ENCODE measurements around the gene SAAL1.

The SAAL1 gene

DNA sequence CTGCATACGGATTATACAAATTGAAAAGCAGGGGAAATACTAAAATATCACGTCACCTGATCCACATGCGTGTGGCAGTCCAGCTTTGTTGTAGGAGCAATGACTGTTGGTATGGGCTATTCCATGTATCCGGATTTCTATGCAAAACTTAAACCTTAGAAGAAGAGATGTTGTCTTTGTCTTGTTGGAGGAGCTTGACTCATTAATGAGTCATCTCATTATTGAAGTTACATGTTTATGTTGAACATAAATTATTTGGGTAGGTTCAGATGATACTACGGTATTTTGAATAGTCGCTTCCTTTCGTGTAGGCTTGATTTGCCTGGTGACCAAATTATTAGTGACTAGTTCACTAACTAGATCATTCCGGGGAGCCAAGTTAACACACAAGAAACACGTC lies 806 bp upstream of the SAAL1 start:
- H3K4me1 Mint-ChIP-seq: peaks cover 26% of the 10 kb centered on the region
- no peaks in the 10 kb centered on the region for H3K9me3 Mint-ChIP-seq
- DNase-seq (no peak), ATAC-seq (no peak)
- peak overlapping the region; percentile 93 for H3K4me3 Mint-ChIP-seq
- H3K27ac Mint-ChIP-seq: no peak overlapping the region
- peaks cover 11% of the 10 kb centered on the region for H3K27me3 Mint-ChIP-seq
- peaks cover 22% of the 10 kb centered on the region for H3K36me3 Mint-ChIP-seq (ENCODE audit: low read depth)

DNA sequence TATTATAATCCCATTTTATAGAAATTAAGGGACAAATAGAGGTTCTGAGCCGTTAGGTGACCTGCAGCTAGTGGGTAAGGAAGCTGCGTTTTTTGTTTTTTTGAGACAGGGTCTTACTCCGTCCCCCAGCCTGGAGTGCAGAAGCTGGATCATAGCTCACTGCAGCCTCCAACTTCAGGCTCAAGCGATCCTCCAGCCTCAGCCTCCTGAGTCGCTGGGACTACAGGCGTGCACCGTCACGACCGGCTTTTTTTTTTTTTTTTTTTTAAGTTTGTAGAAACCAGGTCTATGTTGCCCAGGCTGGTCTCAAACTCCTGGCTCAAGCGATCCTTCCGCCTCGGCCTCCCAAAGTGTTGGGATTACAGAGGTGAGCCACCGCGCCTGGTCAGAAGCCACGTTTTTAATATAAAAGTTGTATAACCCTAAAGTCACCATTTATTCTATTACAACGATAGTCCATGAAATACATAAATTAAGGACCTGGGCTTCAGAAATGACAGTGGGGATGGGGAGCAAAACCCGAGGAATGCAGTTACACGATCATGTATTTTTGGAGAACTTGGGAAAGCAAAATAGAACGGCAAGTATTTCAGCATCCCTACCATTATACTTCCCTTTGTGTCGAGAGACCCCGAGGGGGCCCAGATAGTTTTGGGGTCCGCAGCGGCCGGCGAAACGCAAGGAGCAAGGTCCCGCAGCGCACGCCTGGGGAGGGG lies 638 bp downstream of the SAAL1 start:
- Mint-ChIP-seq H3K27ac (peak overlapping the region; percentile 91), H3K4me1 (peaks cover 38% of the 10 kb centered on the region)

DNA sequence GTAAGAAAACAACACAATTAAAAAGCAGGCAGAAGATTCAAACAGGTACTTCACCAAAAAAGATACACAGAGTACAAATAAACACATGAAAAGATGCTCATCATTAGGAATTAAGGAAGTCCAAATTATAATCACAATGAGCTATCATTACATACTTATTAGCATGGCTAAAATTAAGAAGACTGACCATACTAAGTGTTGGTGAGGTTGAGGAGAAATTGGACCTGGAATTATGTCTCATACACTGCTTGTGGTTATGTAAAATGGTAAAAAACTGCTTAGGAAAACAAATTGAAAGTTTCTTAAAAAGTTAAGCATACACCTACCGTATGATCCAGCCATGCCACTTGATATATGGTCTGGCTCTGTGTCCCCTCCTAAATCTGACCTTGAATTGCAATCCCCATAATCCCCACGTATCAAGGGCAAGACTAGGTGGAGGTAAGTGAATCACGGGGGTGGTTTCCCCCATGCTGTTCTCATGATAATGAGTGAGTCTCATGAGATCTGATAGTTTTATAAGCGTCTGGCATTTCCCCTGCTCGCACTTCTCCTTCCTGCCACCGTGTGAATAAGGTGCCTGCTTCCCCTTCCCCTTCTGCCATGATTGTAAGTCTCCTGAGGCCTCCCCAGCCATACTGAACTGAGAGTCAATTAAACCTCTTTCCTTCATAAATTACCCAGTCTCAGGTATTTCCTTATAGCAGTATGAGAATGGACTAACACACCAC lies 4.8 kb downstream of the SAAL1 start:
- H3K27ac Mint-ChIP-seq: no peak overlapping the region
- ATAC-seq: no peak

More for the DNA sequence above, 638 bp downstream of the SAAL1 start:
- Mint-ChIP-seq H3K27me3 (peaks cover 8% of the 10 kb centered on the region), H3K9me3 (no peaks in the 10 kb centered on the region), H3K36me3 (ENCODE audit: low read depth) (peaks cover 33% of the 10 kb centered on the region), H3K4me3 (peak overlapping the region; percentile 93)
- no peak for ATAC-seq
- no peak for DNase-seq

DNA sequence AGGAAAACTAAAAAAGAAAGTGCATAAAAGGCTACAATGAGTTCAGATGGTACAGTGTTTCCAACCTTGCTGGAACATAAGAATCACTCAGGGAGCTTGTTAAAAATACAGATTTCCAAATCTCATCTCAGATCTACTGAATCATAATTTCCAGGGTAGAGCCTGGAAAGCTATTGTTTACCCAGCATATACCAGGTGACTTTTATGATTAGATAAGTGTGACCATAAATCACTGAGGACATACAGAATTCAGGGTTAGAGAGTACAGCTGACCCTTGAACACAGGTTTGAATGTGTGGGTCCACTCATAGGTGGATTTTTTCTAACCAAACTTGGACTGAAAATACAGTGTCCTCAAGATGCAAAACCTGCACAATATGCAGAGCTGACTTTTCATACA lies 11.9 kb downstream of the SAAL1 start:
- H3K36me3 Mint-ChIP-seq (ENCODE audit: low read depth): peaks cover 39% of the 10 kb centered on the region
- DNase-seq (no peak), ATAC-seq (no peak)
- H3K27me3 Mint-ChIP-seq: no peaks in the 10 kb centered on the region
- H3K4me3 Mint-ChIP-seq: no peak overlapping the region
- peak overlapping the region; percentile 21 for H3K27ac Mint-ChIP-seq
- no peaks in the 10 kb centered on the region for H3K9me3 Mint-ChIP-seq
- peaks cover 8% of the 10 kb centered on the region for H3K4me1 Mint-ChIP-seq

More for the DNA sequence above, 4.8 kb downstream of the SAAL1 start:
- H3K36me3 Mint-ChIP-seq (ENCODE audit: low read depth): peaks cover 34% of the 10 kb centered on the region
- no peaks in the 10 kb centered on the region for H3K27me3 Mint-ChIP-seq
- H3K4me1 Mint-ChIP-seq: peaks cover 34% of the 10 kb centered on the region
- no peak for DNase-seq
- no peaks in the 10 kb centered on the region for H3K9me3 Mint-ChIP-seq
- H3K4me3 Mint-ChIP-seq: no peak overlapping the region

DNA sequence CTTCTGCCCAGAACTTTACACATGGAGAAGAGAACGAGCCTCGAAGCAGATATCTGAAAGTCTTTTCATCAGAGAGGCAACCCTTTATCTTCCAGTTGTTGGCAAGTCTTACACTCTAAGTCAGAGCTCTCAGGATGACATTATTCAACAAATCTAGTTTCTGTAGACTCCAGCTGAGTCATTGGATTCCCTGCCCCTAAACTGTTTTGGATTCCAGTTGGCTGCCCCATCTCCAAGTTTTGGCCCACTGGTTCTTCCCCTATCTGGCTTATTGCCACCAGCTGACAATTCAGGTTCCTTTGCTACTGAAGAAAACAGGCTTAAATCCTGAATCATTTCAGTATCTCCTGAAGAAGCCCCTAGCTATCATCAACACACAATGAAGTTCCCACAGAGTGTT lies 14.2 kb downstream of the SAAL1 start:
- DNase-seq (no peak), ATAC-seq (no peak)
- Mint-ChIP-seq H3K27ac (no peak overlapping the region), H3K9me3 (no peaks in the 10 kb centered on the region), H3K4me1 (peaks cover 8% of the 10 kb centered on the region), H3K36me3 (ENCODE audit: low read depth) (peaks cover 54% of the 10 kb centered on the region), H3K4me3 (no peak overlapping the region), H3K27me3 (no peaks in the 10 kb centered on the region)

DNA sequence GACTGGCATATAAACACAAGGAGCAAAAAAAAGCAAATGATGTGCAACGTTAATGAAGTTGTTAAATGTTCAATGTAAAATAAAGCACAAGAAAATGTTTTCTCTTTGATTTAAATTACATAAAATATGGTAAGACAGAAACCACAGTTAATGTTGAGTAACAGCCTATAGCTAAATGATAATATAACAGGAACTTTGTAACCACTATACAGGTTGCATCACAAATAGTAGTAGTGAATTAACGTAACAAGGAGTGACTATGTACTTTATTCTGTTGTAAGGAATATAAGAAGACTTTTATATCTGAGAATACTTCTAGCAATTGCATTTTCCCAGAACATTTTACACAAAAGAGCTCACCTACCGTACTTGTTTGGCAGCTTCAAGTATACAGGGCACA lies 16.9 kb downstream of the SAAL1 start:
- H3K4me3 Mint-ChIP-seq: no peak overlapping the region
- H3K4me1 Mint-ChIP-seq: peaks cover 4% of the 10 kb centered on the region
- ATAC-seq (no peak), DNase-seq (no peak)
- no peaks in the 10 kb centered on the region for H3K9me3 Mint-ChIP-seq
- no peak overlapping the region for H3K27ac Mint-ChIP-seq
- H3K27me3 Mint-ChIP-seq: no peaks in the 10 kb centered on the region
- peaks cover 50% of the 10 kb centered on the region for H3K36me3 Mint-ChIP-seq (ENCODE audit: low read depth)

DNA sequence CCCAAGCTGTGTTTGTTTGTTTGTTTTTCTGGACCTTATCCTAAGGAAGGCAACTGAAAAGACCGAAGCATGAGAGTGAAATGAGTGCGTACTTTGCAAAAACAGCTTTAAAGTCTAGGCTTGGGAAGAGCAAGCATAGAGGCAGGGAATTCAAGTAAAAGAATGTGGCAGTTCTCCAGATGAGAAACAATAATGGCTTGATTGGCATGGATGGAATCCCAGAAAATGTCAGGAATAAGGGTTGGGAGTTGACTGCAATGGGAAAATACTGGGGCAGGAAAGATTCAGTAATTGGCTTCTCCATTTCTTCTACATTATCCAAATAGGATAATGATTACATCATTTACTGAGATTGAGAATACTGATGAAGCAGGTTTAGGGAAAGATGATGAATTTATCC lies 17.5 kb downstream of the SAAL1 start:
- H3K4me1 Mint-ChIP-seq: no peaks in the 10 kb centered on the region

DNA sequence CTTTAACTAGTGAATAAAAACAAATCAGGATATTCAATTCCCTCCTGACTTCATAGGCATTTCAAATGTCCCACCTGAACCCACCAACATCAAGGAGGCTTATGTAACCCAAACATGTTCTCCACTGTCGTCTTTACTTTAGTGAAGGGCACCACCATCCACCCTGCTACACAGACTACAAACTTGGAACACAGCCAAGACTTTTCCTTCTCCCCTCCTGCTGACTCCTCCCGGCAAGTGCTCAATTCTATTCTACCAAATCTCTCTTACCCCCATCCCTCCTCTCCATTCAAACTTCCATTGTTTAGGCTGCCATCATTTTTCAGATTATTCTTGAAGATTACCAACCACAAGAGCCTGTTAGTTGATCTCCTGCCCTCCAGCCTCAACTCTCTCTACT lies 24.3 kb downstream of the SAAL1 start:
- H3K4me3 Mint-ChIP-seq: no peak overlapping the region
- no peaks in the 10 kb centered on the region for H3K9me3 Mint-ChIP-seq
- H3K27ac Mint-ChIP-seq: peak overlapping the region; percentile 28
- ATAC-seq (no peak), DNase-seq (no peak)
- peaks cover 5% of the 10 kb centered on the region for H3K4me1 Mint-ChIP-seq
- peaks cover 36% of the 10 kb centered on the region for H3K36me3 Mint-ChIP-seq (ENCODE audit: low read depth)
- H3K27me3 Mint-ChIP-seq: no peaks in the 10 kb centered on the region

More for the DNA sequence above, 17.5 kb downstream of the SAAL1 start:
- ATAC-seq (no peak), DNase-seq (no peak)
- no peak overlapping the region for H3K27ac Mint-ChIP-seq
- H3K4me3 Mint-ChIP-seq: no peak overlapping the region
- H3K27me3 Mint-ChIP-seq: no peaks in the 10 kb centered on the region
- peaks cover 49% of the 10 kb centered on the region for H3K36me3 Mint-ChIP-seq (ENCODE audit: low read depth)
- no peaks in the 10 kb centered on the region for H3K9me3 Mint-ChIP-seq

DNA sequence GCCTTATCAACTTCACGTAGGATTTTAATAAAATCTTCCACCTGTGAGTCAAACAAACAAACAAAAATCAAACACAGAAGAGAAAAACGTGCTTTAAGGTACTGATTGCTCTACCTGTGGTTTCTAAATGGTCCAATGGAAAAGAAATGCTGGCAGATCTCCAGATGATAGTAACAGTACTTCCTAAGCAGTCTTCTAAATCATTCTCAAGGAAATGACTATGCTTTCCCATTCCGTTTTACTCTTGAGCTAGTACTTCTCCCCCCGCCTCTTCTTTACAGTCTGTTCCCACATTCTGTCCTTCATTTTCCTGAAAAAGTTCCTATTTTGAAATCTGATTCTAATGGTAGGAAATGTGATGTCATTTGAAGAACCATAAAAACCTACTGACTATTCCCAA lies 25.4 kb downstream of the SAAL1 start:
- peaks cover 39% of the 10 kb centered on the region for H3K36me3 Mint-ChIP-seq (ENCODE audit: low read depth)
- DNase-seq: no peak

DNA sequence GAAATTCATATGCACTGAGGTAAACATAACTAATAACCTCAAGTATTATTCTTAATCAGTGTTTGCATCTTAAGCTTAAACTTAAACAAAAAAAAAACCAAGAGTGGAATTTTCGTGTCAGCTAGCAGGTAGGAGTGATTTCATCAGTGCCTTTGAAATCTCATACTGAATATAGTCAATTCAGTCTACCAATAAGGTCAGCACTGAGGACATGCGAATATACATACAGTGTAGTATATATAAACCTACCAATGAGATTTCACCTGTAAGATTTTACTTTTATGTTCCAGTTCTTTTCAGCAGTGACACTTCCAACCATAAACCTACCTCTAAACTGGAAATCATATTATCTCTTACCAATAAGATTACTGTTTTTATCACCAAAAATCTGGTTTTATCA lies 27.0 kb downstream of the SAAL1 start:
- DNase-seq (no peak), ATAC-seq (peak; percentile 59)
- H3K27ac Mint-ChIP-seq: peak overlapping the region; percentile 62
- peaks cover 38% of the 10 kb centered on the region for H3K36me3 Mint-ChIP-seq (ENCODE audit: low read depth)
- peaks cover 5% of the 10 kb centered on the region for H3K4me1 Mint-ChIP-seq
- H3K27me3 Mint-ChIP-seq: no peaks in the 10 kb centered on the region
- no peaks in the 10 kb centered on the region for H3K9me3 Mint-ChIP-seq
- H3K4me3 Mint-ChIP-seq: no peak overlapping the region

More for the DNA sequence above, 25.4 kb downstream of the SAAL1 start:
- Mint-ChIP-seq H3K27me3 (no peaks in the 10 kb centered on the region), H3K27ac (peak overlapping the region; percentile 21), H3K9me3 (no peaks in the 10 kb centered on the region), H3K4me3 (no peak overlapping the region), H3K4me1 (peaks cover 5% of the 10 kb centered on the region)
- no peak for ATAC-seq

DNA sequence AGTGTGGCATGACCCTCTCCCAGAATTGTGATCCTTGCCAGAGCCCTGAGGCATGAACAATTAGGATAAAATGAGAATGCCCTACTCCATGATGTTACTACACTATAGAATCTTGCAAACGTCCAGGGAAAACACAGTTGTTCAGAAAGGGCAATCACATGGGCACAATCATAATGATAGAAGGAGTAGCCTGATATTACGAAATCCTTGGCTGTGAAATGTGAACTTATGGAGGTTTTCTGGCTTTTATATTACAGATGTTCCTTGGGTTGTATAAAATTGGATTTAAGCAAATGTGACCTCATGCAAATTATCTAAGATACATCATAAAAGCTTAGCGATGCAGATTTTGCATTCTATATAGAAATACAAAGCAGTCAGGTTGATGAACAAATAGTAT lies 30.4 kb downstream of the SAAL1 start:
- Mint-ChIP-seq H3K4me3 (no peak overlapping the region), H3K27ac (no peak overlapping the region), H3K36me3 (ENCODE audit: low read depth) (peaks cover 20% of the 10 kb centered on the region), H3K27me3 (no peaks in the 10 kb centered on the region), H3K4me1 (peaks cover 5% of the 10 kb centered on the region), H3K9me3 (no peaks in the 10 kb centered on the region)
- no peak for DNase-seq
- no peak for ATAC-seq

DNA sequence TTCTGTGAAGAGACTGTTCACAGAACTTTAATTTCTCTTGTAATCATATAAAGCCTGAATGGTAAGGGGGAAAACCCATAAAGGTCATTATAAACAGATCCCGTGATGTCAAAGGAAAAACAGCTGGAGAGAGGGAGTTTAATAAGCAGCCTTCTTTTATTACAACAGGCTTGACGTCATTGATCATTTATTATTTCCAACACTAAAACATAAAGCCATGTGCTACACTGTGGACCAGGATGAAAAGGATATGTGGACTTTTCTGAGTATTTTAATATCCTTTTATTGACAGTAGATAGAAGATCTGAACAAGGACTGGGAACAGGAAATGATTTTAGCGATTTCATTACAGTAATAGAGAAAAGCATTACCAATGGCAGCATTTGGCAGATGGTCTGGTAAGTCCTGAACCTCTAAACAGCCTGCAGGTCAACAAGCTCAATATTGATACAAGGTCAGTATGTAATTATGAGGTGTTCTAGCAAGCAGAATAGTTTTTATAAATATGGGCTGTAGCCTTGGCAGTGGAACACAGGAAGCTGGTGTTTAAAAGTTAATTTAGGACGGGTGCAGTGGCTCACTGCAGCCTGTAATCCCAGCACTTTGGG lies 34.7 kb downstream of the SAAL1 start:
- Mint-ChIP-seq H3K27me3 (no peaks in the 10 kb centered on the region), H3K4me1 (no peaks in the 10 kb centered on the region), H3K27ac (no peak overlapping the region), H3K4me3 (no peak overlapping the region), H3K36me3 (ENCODE audit: low read depth) (peaks cover 10% of the 10 kb centered on the region), H3K9me3 (no peaks in the 10 kb centered on the region)
- DNase-seq: no peak
- no peak for ATAC-seq

DNA sequence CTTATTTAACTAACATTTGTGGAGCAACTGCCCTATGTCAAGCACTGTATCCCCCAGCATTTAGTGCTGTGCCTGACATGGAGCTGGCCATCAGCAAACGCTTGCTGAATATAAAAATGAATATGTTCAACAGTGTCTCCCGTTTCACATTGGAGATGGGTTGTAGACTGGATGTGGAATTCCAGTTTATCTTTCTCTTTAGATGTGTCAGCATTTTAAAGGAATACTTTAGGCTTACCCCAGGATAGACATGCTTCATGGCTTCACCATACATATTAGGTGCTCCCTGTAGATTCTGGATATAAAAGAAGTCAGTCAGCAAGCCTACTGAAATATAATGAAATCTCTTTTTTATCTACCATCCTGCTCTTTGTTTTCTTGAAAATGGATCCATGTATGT lies 38.5 kb downstream of the SAAL1 start:
- Mint-ChIP-seq H3K36me3 (ENCODE audit: low read depth) (peaks cover 2% of the 10 kb centered on the region), H3K9me3 (no peaks in the 10 kb centered on the region), H3K27ac (no peak overlapping the region), H3K4me1 (no peaks in the 10 kb centered on the region), H3K4me3 (no peak overlapping the region), H3K27me3 (no peaks in the 10 kb centered on the region)
- ATAC-seq (no peak), DNase-seq (no peak)

DNA sequence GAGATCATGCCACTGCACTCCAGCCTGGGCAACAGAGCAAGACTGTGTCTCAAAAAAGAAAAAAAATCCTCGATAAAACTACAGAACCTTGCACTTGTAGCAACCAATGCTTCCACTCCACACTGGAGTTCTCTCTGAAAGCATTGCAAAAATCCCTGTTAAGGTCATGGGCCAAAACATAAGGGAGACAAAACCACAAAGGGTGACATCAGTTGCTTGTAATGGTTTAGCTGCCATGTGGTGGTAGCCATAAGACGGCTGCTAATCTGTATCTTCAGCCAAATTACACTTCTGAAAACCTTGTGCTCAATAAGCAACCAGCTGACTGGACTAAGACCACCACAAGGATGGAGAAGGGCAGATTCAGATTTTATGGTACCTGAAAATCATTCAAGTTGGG lies 39.3 kb downstream of the SAAL1 start:
- Mint-ChIP-seq H3K9me3 (no peaks in the 10 kb centered on the region), H3K27ac (no peak overlapping the region)
- no peak for DNase-seq

DNA sequence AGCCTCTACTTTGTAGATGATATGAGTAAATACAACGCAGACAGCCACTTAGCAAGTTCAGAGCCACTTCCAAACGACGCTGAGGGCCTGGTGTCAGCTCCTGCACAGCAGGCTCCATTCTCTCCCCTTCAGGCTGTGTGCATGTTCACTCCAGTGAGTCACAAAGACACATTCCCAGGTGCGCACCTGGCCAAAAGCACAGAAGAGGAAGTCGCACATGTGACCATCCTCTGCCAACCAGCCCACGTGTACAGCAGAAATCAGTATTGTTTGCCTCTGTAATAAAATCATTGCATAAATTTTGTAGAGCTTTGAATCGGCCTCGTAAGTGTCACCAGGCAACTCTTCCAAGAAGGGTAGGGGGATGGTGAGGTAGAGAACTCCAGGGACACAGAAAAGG lies 40.3 kb downstream of the SAAL1 start:
- Mint-ChIP-seq H3K9me3 (no peaks in the 10 kb centered on the region), H3K36me3 (ENCODE audit: low read depth) (no peaks in the 10 kb centered on the region), H3K27ac (no peak overlapping the region), H3K27me3 (no peaks in the 10 kb centered on the region), H3K4me3 (no peak overlapping the region), H3K4me1 (no peaks in the 10 kb centered on the region)
- DNase-seq (no peak), ATAC-seq (no peak)

More for the DNA sequence above, 39.3 kb downstream of the SAAL1 start:
- Mint-ChIP-seq H3K36me3 (ENCODE audit: low read depth) (no peaks in the 10 kb centered on the region), H3K4me3 (no peak overlapping the region), H3K27me3 (no peaks in the 10 kb centered on the region), H3K4me1 (no peaks in the 10 kb centered on the region)
- ATAC-seq: no peak

Data from activated naive CD8-positive, alpha-beta T cell treated with anti-CD3 and anti-CD28 coated beads, Interleukin-2, amount 50 U/mL, for 24 hours (primary cell).